ENCODE results near the gene TIMM44.

- TF ChIP-seq CTCF (IDR thresholded peaks at IDR 0.05) = no peak
- TF ChIP-seq POLR2A (IDR thresholded peaks at IDR 0.05) = no peak
Measured at GRCh38 chr19:7926021-7926726, 17.3 kb downstream of the TIMM44 start, which contains the start of gene CTXN1.
